ENCODE results near the gene RNF151.

RNF151 gene

DNA sequence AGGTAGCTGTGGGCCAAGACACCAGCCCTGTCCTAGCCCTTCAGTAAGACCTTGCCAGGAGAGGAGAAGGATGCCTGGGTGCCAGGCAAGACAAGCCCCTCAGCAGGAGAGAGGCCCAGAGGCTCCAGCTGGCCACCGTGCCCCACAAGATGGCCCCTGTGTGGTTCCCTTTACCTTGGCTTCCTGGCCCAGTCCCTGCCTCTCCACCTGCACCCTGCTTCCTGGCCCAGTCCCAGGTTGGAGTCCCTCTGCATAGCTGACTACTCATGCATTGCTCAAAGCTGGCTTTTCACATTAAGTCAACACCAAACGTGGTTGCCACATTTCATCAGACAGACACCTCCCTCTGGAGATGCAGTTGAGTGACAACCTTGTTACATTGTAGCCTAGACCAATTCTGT, 27.1 kb downstream of the RNF151 start:
- no peak for DNase-seq

DNA sequence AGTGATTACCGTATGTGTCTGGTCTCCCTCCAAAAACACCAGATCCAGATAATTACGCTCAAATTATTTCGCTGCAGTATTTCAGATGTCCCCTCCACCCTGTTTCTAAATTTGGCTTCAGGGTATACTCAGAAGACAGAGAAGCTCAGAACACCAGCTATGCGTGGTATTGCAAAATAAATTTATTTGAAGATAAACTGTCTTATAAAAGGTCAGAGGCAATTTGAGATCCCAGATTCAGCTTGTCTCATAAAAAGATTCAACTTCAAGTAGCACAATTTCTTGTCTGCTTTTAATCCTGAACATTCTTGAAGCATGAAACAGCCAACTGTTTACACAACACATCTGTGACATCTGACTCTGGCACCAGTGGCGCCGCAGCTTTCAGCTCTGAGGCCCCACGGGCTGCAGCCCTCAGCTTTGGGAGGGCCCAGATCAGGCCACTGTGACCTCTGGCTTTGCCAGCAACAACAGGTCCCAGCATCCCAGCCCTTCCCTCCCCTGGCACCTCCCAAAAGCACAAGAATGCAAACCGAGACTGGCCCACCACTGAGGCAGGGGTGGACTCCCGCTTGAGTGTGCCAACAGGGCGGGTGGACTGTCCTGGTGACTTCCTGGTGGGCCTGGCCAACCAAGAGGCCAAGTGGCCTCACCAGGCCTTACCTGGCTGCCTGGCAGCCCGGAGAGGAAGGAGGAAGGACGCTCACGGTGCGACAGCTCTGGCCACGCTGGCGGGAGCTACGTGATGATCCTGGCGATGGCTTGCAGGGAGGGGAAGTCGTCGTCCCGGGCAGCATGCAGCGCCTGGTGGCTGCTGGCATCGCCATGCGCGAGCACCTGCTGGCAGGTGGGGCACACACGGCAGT, 31.1 kb downstream of the RNF151 start:
- no peak for DNase-seq

DNA sequence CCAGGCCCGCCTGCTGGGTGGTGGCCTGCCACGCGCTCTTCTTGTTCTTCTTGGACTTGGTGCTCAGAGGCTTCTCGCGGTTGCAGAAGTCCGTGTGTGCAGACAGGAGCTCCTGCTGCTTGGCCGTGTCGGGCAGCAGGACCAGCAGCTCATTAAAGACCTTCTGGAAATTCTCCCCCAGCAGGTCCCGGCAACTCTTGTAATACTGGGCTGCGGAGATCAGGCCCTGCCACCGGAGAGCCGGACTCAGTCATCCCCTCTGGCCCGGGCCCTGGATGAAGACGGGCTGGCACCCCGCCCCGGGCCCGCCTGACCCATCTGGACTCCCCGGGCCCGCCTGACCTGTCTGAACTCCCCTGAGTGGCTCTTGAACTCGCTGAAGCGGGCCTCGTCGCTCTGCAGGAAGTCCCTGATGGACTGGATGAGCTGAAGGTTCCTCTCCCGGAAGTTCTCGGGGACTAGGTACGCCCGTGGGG, 31.7 kb downstream of the RNF151 start:
- no peak for DNase-seq

DNA sequence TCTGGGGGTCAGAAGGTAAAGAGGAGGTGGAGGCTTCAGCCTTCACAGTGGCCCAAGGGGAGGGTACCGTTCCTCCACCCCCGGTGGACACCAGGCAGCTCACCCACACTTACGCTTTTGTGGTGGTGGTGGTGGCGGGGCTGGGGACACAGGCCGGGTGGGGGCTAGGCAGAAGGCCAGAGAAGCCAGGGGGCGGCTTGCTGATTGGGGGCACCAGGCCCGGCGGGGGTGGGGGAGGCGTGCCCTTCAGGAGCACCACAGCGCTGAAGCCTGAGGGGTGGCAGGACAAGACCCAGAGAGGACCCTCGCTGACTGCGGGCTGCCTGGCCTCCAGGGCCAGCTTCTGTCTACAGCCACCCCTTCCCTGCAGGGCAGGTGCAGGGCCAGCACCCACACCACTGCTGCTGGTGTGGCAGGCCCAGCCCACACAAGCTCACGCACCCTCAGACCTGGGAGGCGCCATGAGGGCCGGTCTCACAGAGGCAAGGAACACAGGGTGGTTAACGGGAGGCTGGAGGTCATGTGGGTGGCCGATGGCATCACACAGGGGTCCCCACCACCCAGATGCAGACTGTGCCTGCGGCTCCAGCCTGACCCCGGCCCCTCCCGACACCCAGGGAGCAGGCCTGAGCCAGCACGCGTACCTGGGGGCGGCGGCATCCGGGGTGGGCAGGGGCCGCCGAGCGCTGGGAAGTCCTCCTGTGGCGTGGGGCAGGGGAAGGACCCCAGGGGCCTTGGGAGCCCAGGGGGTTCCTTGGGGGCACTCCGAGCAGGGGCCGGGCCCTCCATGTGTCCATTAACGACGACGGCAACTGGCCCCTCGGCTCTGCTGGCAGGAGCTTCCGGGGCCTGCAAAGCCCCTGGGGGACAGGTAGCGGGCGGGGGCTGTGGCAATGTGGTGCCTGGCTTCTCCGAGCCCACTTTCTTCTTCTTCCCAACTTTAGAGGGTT, 32.5 kb downstream of the RNF151 start:
- no peak for DNase-seq

DNA sequence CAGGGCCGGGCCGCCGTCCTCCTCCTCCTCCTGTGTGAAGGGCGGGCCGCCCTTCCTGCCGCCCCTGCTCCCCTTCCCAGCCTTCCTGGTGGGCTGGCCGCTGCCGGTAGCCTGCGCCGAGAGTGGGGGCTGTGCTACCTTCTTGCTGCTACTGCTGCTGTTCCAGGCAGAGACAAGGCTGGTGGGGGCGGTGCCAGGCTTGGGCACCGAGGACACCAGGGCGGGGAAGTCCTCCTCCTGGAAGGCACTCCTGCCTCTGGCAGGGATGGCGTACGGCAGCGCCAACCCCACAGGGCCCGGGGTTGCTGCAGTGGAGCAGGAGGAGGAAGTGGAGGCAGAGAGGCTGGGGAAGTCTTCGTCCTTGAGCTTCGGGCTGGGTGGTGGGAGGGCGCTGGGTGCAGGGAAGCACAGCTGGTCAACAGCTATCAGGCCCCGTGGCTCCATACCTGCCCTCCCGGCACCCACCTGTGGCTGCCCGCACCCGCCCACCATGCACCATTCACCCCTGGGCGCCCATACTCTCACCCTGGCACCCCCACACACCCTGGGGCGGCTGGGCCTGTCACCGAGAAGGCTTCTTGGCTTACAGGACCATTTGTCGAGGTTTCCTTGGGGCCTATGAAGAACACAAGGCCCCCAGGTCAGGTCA, 33.3 kb downstream of the RNF151 start:
- DNase-seq: no peak

DNA sequence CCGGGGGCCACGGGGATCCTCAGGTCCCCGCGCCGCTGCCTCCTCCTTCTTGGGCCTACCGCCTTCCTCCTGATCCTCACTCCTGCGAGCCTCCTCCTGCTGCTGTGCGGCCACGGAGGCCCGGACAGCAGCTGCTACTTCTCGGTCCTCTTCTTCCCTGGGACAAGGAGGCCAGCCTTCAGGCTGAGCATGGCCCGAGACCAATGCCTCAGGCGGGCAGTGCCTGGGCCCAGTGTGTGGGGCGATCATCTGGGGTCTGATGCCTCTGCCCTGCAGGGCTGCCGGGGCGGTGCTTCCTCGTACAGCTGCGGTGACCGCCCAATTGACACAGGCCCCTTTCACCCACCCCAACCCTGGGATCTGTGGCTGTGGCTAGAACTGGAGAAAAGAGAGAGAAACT, 34.4 kb downstream of the RNF151 start:
- DNase-seq: no peak

DNA sequence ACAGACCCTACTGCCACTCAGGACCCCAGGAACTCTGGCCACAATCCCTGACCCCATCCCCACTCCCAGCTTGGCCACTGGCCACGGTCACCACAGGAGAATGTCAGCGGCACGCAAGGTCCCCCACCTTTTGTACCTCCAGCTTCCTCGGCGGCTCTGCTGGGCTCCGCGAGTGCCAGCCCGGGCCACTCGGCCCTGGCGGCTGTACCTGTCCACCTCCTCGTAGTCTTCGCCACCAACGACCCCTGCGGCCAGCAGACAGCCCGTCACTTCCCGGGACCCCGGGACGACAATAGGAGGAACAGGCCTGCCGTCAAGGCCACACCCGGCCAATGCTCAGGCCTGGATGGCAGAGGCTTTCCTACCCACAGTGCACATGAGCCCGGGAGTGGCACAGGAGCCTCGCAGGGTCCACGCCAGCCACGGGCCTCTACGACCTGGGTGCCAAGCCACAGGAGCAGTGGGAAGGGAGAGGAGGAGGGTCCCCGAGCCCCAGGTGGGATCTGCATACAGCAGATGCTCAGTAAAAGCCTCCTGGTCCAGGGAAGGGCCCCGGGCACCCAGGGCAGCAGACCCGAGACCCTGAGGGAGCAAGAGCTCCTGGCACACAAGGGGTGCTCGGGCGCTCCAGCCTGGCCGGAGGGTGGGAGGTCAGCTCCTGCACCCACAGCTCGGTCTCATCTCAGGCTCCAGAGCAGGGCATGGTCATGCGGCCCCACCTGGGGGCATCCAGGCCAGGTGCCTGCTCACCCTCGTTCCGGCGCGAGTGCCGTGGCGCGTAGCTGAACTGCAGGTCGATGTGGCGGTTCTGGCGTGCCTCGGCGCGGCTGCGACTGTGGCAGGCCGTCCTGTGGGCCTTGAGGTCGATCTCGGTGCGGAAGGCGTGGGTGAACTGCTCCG, 35.0 kb downstream of the RNF151 start:
- no peak for DNase-seq

DNA sequence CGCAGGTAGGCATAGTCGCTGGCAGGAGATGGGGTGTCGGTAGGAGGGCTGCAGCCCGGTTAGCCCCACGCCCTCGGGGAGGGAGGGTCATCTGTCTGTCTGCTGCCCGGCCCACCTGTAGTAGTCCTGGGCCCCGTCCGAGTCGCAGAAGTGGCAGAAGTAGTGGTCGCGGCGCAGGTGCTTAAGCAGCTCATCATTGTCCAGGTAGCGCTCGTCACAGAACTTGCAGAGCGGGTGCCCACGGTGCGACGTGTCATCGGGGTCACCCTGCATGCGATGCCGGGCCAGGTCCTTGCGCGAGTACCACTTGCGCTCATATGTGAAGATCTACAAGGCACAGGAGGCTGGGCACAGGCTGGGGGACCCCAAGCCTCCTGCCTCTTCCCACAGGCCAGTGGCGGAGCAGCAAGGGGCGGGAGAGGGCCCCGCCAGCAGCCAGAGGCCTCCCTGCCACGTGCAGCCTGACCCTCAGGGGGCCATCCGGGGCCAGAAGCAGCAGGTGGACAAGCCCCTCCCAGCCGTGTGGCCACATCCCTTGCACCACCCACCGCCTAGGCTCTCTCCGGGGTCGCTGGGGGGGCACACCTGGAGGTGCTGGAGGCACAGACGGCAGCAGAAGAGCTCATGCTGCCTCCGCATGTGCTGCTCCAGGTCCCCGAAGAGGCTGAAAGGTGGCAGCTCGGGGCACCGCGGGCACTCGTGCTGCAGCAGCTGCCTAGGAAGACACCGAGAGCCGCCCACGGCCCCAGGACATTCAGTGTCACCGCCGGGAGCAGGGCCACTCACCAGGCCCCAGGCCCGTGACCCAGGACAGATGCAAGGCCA, 36.0 kb downstream of the RNF151 start:
- no peak for DNase-seq

DNA sequence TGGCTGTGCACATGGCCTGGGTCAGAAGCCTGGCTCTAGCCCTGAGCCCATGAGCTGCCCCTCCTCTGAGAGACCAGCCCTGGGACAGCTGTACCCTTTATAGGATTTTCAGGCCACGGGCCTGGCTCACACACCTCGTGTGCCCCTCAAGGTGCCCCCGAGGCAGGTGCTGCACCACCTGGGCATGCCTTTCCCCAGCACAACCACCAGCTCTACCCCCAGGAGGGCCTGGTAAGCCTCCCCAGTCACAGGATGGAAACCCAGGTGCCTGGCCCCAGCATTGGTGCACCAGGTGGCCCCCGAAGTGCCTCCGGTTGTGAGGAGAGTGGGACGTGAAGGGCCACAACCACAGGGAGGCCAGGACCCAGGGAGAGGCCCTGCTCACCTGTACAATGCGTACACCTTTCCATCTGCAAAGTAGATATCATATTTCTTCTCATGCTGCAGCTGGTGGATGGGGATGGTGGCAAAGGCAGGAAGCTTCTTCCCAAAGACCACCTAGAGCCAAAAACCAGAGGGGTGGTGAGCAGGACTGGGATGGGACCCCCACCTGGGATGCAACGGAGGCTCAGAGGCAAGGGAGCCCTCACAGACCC, 36.7 kb downstream of the RNF151 start:
- no peak for DNase-seq

DNA sequence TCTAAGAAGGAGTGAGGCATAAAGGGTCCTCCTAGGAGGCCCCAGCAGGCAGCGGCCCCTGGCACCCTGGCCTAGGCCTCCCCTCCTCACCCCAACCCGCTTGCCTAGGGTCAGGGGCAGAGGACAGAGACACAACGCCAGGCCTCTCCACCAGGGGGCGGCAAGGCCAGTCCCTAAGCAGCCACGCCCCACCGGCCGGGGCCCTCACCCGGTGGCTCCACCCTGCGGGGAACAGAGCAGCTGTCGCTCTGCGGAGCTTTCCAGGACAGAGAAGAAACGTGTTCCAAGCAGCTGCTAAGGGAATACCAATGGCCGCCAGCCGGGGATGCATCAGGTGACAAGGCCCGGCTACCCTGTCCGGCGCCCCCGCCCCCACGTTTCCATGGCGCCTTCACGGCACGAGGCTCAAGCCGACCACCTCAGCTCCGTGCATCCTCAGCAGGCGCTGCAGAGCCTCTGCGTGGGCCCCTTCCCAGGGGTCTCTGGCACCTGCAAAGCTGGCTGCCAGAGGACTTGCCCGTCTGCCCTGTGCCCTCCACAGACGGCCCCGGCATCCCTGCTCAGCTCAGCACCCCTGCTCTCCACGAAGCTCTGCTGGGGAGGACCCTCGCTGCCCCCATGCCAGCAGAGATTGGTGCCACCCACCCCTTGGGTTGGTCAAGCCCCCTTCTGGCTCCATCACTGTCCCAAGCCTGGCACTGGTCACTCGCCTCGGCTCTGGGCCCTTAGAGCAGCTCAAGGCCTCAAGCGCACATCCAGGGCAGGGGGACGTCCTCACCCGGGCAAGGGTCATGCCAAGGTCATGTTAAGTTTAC, 37.4 kb downstream of the RNF151 start:
- peak; percentile 81 for DNase-seq

DNA sequence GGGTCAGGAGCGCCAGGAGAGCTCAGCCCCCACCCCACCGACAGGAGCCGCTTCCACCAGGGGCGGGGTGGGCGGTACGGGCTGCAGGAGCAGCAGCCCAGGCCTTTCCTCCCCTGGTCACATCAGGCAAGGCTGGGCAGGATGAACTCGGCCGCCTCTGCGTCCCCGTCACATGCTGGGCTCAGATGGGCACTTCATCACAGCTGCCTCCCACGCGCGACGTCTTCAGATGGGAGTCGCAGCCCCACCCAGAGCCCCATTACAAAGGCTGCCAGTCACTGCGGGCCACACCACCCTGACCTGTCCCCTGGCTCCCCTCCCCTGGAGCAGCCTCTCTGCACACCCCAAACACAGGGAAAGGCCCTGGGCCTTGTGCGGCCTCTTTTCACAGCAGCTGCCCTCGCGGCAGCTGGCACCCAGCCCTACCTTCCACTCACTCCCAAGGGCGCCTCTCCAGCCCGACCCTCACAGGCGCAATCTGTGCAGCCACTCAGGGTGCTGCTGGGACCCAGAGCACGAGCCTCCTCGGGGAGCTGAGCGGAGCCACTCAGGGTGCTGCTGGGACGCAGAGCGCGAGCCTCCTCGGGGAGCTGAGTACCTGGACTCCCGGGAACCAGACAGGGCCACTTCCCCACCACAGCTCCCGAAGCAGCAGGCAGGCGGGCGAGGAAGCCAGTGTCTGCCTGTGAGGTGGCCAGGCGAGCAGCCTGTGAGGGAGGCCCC, 38.3 kb downstream of the RNF151 start:
- DNase-seq: no peak

DNA sequence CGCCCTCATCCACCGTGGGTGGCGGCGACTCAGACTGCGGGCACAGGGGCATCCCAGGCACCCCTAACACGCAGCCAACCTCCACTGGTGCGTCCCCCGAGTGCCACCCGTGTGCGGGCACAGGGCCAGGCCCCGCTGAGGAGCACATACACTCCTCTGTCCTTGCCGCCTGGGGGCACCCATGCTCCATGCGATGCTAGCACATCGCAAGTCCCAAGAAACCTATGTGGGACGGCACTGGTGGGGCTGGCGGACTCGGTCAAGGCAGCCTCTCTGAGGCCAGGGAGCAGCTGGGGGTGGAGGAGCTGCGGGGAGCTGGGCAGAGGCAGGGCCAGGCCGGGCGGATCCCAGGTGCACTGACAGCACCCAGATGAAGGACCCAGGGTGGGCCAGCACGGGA, 39.0 kb downstream of the RNF151 start:
- no peak for DNase-seq

DNA sequence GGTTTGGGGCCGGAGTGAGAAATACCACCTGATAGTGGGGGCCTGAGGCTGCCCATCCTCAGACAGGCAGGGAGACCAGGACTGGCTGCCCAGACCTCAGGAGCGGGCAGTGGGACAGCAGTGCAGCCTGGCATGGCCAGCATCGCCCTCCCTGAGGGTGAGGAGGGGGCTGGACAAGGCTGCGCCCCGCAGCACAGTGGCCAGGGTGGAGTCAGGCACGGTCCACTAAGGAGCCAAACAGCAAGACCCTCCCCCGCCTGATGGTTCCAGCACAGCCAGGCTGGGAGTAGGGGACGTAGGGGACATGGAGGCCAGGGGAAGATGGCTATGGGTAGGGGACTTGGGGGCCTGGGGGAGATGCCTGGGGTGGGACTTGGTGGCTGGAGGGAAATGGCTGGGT, 39.7 kb downstream of the RNF151 start:
- DNase-seq: no peak

DNA sequence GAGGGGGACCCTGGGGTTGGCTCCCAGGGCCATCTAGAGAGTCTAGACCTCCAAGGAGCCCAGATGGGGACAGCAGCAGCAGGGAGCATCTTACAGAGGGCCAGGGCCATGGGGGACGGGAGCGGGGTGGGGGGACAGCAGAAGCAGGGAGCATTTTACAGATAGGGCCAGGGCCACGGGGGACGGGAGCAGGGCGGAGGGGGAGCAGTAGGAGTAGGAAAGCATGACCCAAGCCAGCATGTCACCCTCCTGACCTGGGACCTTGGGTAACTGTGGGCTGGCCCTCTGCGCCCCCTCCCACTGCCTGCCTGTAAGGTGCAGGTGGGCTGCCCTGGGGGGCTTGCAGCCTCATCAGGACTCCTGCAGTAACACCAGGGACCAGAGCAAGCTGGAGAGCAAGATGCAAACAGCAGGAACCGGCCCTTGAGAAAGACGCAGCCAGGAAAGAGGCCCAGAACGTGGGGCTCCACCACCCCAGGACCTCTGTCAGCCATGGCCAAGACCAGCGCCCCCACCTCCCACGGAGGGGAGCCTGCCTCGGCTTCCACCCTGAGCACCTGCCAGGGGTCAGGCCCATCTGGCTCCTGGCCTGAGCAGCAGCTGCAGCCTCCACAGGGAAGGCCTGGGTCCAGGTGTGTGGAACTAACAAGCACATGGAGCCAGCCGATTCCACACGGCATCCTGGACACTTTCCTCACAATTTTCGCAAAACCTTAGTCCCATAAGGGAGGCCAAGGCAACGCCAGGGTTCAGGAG, 40.6 kb downstream of the RNF151 start:
- no peak for DNase-seq

DNA sequence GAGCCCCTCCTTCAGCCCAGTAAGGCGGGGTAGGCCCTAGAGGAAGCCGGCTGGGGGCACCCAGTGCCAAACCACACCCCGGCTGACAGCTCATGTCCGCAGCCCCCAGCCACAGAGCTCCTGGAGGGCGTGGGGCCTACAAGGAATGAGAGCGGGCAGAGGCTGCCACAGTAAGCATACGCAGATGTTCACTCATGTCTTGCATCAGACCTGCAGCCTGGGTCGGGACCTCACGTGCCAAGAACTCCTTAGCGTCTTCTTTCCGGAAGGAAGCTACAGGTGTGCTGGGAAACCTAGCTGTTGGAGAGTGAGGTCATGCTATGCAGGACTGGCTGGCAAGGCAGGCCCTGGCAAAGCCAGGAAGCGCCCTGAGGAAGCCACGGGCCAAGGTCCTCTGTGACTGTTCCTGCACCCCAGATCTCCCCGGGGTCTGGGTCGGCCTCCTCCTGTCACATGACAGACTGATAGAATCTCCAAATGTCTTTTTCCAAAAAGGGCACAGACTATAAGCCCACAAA, 41.4 kb downstream of the RNF151 start:
- no peak for DNase-seq

DNA sequence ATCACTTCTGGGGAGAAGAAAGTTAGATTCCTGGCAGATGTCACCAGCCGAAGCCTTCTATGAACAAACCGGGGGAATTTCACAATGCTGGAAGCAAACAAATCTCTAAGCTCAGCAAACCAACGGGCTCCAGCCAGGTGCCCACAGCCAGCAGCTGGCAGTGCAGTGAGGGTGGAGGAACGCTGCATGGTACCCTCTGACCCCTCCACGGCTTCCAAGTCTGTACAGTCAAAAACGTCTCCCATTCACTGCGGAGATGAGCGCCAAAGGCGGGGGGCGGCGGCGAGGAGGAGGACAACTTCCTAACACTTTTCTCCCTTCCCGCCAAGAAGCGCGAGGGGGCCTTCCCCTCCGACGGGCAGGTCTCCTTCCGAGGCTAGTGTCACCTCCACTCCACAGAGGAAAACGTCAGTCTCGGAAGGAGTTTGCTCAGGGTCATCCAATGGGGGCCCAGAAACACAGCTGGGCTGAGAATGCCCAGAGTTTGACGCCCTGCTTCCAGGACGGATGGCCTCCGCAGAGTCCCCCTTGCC, 42.0 kb downstream of the RNF151 start:
- DNase-seq: no peak

DNA sequence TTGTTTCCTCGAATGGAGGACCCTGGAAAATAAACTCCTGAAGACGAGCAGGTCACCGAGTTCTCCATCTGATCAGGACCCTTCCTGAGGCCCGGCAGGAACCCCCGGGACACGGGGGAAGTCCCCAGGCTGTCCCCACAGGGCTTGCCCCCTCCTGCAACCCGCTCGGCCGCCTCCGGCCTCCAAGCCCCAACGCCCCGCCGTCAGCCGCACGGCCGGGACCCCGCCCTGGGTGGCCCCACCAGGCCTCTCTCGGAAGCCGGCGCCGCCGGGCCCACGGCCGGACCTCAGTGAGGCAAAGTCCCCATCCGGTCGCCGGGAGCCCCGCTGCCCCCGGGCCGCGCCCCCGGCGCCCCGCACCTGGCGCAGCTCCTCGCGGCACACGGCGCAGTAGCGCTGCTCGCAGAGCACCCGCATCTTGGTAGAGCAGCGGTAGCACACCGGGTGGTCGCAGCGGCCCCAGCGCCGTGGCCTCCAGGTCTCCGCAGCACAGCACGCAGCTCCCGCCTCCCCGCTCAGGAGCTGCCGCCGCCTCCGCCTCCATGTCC, 42.6 kb downstream of the RNF151 start:
- no peak for DNase-seq

Measured in central memory CD4-positive, alpha-beta T cell (primary cell).